Hepatocyte (in vitro differentiated cells): ENCODE data around the gene EPHB2. TPM values are rescaled to one million over a fixed set of nuclear protein-coding genes. Genes with fewer than 3 reads are reported as not detected.

Source experiments
- DNase-seq: peaks from one replicate; pipeline ENCODE4 v3.0.0-alpha.2; 2016; ENCODE audit warnings: low spot score
- H2AFZ ChIP-seq: fragments of 200-600 bp; sonication (generic); 2 replicates; pipeline ENCODE4 v1.6.0; 2016; ENCODE audit warnings: antibody characterized with exemption, mild to moderate bottlenecking
- H3K27ac ChIP-seq: fragments of 200-600 bp; sonication (generic); 2 replicates; pipeline ENCODE4 v1.5.1; 2016; ENCODE audit warnings: mild to moderate bottlenecking
- H3K27me3 ChIP-seq: fragments of 200-600 bp; sonication (generic); 2 replicates; pipeline ENCODE4 v1.6.1; 2016
- H3K36me3 ChIP-seq: fragments of 200-600 bp; sonication (generic); replicated peaks from 2 replicates; pipeline ENCODE4 v1.5.1; 2016; ENCODE audit warnings: low read depth; ENCODE audit not compliant: insufficient read depth
- H3K4me1 ChIP-seq: fragments of 200-600 bp; sonication (generic); 2 replicates; pipeline ENCODE4 v1.5.1; 2016; ENCODE audit warnings: mild to moderate bottlenecking, moderate library complexity; ENCODE audit not compliant: insufficient read depth
- H3K4me2 ChIP-seq: fragments of 200-600 bp; sonication (generic); 2 replicates; pipeline ENCODE4 v1.6.0; 2016
- H3K4me3 ChIP-seq: fragments of 200-600 bp; sonication (generic); 2 replicates; pipeline ENCODE4 v1.5.1; 2016; ENCODE audit warnings: mild to moderate bottlenecking
- H3K79me2 ChIP-seq: fragments of 200-600 bp; sonication (generic); 2 replicates; pipeline ENCODE4 v1.6.0; 2017; ENCODE audit warnings: mild to moderate bottlenecking
- H3K9me2 ChIP-seq: fragments of 200-600 bp; sonication (generic); replicated peaks from 2 replicates; pipeline ENCODE4 v1.6.0; 2017; ENCODE audit warnings: mild to moderate bottlenecking; ENCODE audit not compliant: insufficient read depth
- H3K9me3 ChIP-seq: fragments of 200-600 bp; sonication (generic); 2 replicates; pipeline ENCODE4 v1.5.1; 2016; ENCODE audit warnings: low read depth, mild to moderate bottlenecking
- H4K20me1 ChIP-seq: fragments of 200-600 bp; sonication (generic); 2 replicates; pipeline ENCODE4 v1.6.0; 2016; ENCODE audit warnings: mild to moderate bottlenecking; ENCODE audit not compliant: insufficient read depth, poor library complexity, severe bottlenecking
- CTCF ChIP-seq: fragments of 200-600 bp; sonication (generic); IDR thresholded peaks from 2 replicates; pipeline ENCODE4 v1.5.1; 2016; ENCODE audit warnings: antibody characterized with exemption, mild to moderate bottlenecking; ENCODE audit not compliant: poor library complexity
- EZH2 ChIP-seq: fragments of 200-600 bp; sonication (generic); IDR thresholded peaks from 2 replicates; pipeline ENCODE4 v1.6.1; 2016; ENCODE audit warnings: antibody characterized with exemption, mild to moderate bottlenecking, borderline replicate concordance
- EZH2phosphoT487 ChIP-seq: fragments of 200-600 bp; sonication (generic); IDR thresholded peaks from one replicate; pipeline ENCODE4 v1.6.1; 2018; ENCODE audit warnings: antibody characterized with exemption, mild to moderate bottlenecking, low read depth, moderate library complexity; ENCODE audit not compliant: unreplicated experiment, severe bottlenecking
- WGBS: methylation state at CpG from one replicate; pipeline ENCODE4 v1.1.6; 2016; ENCODE audit warnings: low lambda C conversion rate; ENCODE audit errors: missing lambda C conversion rate; 5-methylcytosine and 5-hydroxymethylcytosine counted together
- polyA plus RNA-seq: library from polyadenylated mRNA; unstranded; fragments of >200 nt; fragmentation: Nextera tagmentation; extraction: Ambion mirVana; gene quantifications from 2 replicates; pipeline ENCODE4 v1.2.1, GENCODE V29; 2016
- total RNA-seq: library from RNA; depleted of rRNA; stranded (reverse); fragments of >200 nt; gene quantifications from 2 replicates; pipeline ENCODE4 v1.2.3, GENCODE V29; 2014

Gene EPHB2
- total and polyA plus RNA-seq, 2 experiments from 2014 or later, result 17.2 to 18.3 TPM

- H3K4me2 ChIP-seq, result no peak overlapping the region
- no peaks in the 10 kb centered on the region for H4K20me1 ChIP-seq
These were observed 81.9 kb downstream of the EPHB2 start for GRCh38 chr1:22792396-22793160.

GRCh38 chr1:22793647-22794046 lies 83.0 kb downstream of the EPHB2 start:
- H3K4me3 ChIP-seq, result no peak overlapping the region
- no peaks in the 10 kb centered on the region for H4K20me1 ChIP-seq

More at GRCh38 chr1:22792396-22793160, 81.9 kb downstream of the EPHB2 start:
- H3K36me3 ChIP-seq, result no peaks in the 10 kb centered on the region
- no peak overlapping the region for H2AFZ ChIP-seq
- peaks cover 14% of the 10 kb centered on the region for H3K4me1 ChIP-seq
- TF ChIP-seq CTCF (no peak), EZH2phosphoT487 (no peak)
- no peak overlapping the region for H3K27ac ChIP-seq
- WGBS, result 77% methylated on average over 6 of the region's 6 CpGs
- H3K27me3 ChIP-seq, result peaks cover under 1% of the 10 kb centered on the region
- no peak overlapping the region for H3K4me3 ChIP-seq
- H3K9me3 ChIP-seq, result no peaks in the 10 kb centered on the region
- H3K79me2 ChIP-seq, result no peaks in the 10 kb centered on the region
- DNase-seq, result no peak
- H3K9me2 ChIP-seq, result no peaks in the 10 kb centered on the region

GRCh38 chr1:22794647-22795365 lies 84.2 kb downstream of the EPHB2 start:
- TF ChIP-seq EZH2phosphoT487, result peak; percentile 95
- no peak for TF ChIP-seq EZH2
- Histone ChIP-seq H3K27ac (no peak overlapping the region), H3K9me2 (no peaks in the 10 kb centered on the region), H3K36me3 (no peaks in the 10 kb centered on the region), H3K79me2 (no peaks in the 10 kb centered on the region), H3K4me3 (no peak overlapping the region), H3K4me2 (peak overlapping the region; percentile 4), H3K4me1 (peaks cover 14% of the 10 kb centered on the region), H2AFZ (no peak overlapping the region), H3K27me3 (peaks cover 2% of the 10 kb centered on the region), H3K9me3 (no peaks in the 10 kb centered on the region), H4K20me1 (no peaks in the 10 kb centered on the region)
- 37% methylated on average over 8 of the region's 8 CpGs for WGBS
- DNase-seq, result peak; percentile 46

More at GRCh38 chr1:22793647-22794046, 83.0 kb downstream of the EPHB2 start:
- H3K4me2 ChIP-seq, result no peak overlapping the region
- DNase-seq, result no peak
- 96% methylated on average over 3 of the region's 3 CpGs for WGBS
- no peak overlapping the region for H3K27ac ChIP-seq
- H3K27me3 ChIP-seq, result peaks cover 2% of the 10 kb centered on the region
- no peak for TF ChIP-seq EZH2
- TF ChIP-seq CTCF, result no peak
- TF ChIP-seq EZH2phosphoT487, result no peak
- no peak overlapping the region for H2AFZ ChIP-seq
- H3K9me2 ChIP-seq, result no peaks in the 10 kb centered on the region
- peaks cover 14% of the 10 kb centered on the region for H3K4me1 ChIP-seq
- H3K79me2 ChIP-seq, result no peaks in the 10 kb centered on the region
- H3K9me3 ChIP-seq, result no peaks in the 10 kb centered on the region
- H3K36me3 ChIP-seq, result no peaks in the 10 kb centered on the region

- Histone ChIP-seq H3K4me3 (no peak overlapping the region), H3K36me3 (no peaks in the 10 kb centered on the region), H3K9me3 (no peaks in the 10 kb centered on the region), H3K79me2 (no peaks in the 10 kb centered on the region), H3K4me1 (peaks cover 14% of the 10 kb centered on the region), H3K9me2 (no peaks in the 10 kb centered on the region), H3K4me2 (peak overlapping the region; percentile 4), H3K27me3 (peaks cover 2% of the 10 kb centered on the region), H3K27ac (no peak overlapping the region), H4K20me1 (no peaks in the 10 kb centered on the region), H2AFZ (no peak overlapping the region)
- no peak for DNase-seq
- 78% methylated on average over 4 of the region's 4 CpGs for WGBS
- TF ChIP-seq EZH2phosphoT487 (no peak), EZH2 (no peak), CTCF (no peak)
These were observed 84.7 kb downstream of the EPHB2 start for GRCh38 chr1:22795366-22795714.
